Karpas-422 (cell line): ENCODE data around the gene CDC42SE2. TPM values are rescaled to one million over a fixed set of nuclear protein-coding genes. Genes with fewer than 3 reads are reported as not detected.

Experiments used
- DNase-seq: peaks from one replicate; pipeline ENCODE4 v3.0.0-alpha.2; 2015
- H2AFZ ChIP-seq: fragments of 200-600 bp; sonication (generic); 2 replicates; pipeline ENCODE4 v1.6.1; 2014; ENCODE audit warnings: antibody characterized with exemption, low read length, mixed read lengths
- H3K27ac ChIP-seq: fragments of 200-600 bp; sonication (generic); 2 replicates; pipeline ENCODE4 v1.5.1; 2014; ENCODE audit warnings: mild to moderate bottlenecking, low read length, moderate library complexity
- H3K27me3 ChIP-seq: fragments of 200-600 bp; sonication (generic); 2 replicates; pipeline ENCODE4 v1.6.1; 2014; ENCODE audit warnings: low read length, mixed read lengths
- H3K36me3 ChIP-seq: fragments of 200-600 bp; sonication (generic); 2 replicates; pipeline ENCODE4 v1.6.1; 2014; ENCODE audit warnings: low read length, mixed read lengths; ENCODE audit not compliant: insufficient read depth
- H3K4me1 ChIP-seq: fragments of 200-600 bp; sonication (generic); 2 replicates; pipeline ENCODE4 v1.6.1; 2014; ENCODE audit warnings: mild to moderate bottlenecking, low read length, mixed read lengths
- H3K4me2 ChIP-seq: fragments of 200-600 bp; sonication (generic); 2 replicates; pipeline ENCODE4 v1.6.1; 2014; ENCODE audit warnings: low read length, low read depth, mild to moderate bottlenecking; ENCODE audit not compliant: poor library complexity, severe bottlenecking
- H3K4me3 ChIP-seq: fragments of 200-600 bp; sonication (generic); 2 replicates; pipeline ENCODE4 v1.5.1; 2014; ENCODE audit warnings: mild to moderate bottlenecking, antibody characterized with exemption, low read length, mixed read lengths
- H3K79me2 ChIP-seq: fragments of 200-600 bp; sonication (generic); 2 replicates; pipeline ENCODE4 v1.6.1; 2014; ENCODE audit warnings: mild to moderate bottlenecking, low read length, mixed read lengths
- H3K9ac ChIP-seq: fragments of 200-600 bp; sonication (generic); 2 replicates; pipeline ENCODE4 v1.6.0; 2014; ENCODE audit warnings: low read length
- H3K9me2 ChIP-seq: fragments of 200-600 bp; sonication (generic), shearing (Covaris generic); replicated peaks from 2 replicates; pipeline ENCODE4 v1.6.0; 2014; ENCODE audit warnings: mild to moderate bottlenecking, low read length, moderate library complexity; ENCODE audit not compliant: insufficient read depth
- H3K9me3 ChIP-seq: fragments of 300-700, 200-600 bp; sonication (generic); 2 replicates; pipeline ENCODE4 v1.6.1; 2014; ENCODE audit warnings: low read length, mixed read lengths
- H4K20me1 ChIP-seq: fragments of 200-600 bp; sonication (generic); 2 replicates; pipeline ENCODE4 v1.6.1; 2014; ENCODE audit warnings: mild to moderate bottlenecking, antibody characterized with exemption, low read length, low read depth; ENCODE audit not compliant: insufficient read depth
- total RNA-seq: library from RNA; depleted of rRNA; stranded (reverse); fragments of >200 nt; shearing (Covaris generic); gene quantifications from 2 replicates; pipeline ENCODE4 v1.2.3, GENCODE V29; 2014; ENCODE audit warnings: low replicate concordance

Gene CDC42SE2
- total RNA-seq, 1 experiment from 2014 or later = 143 TPM

GRCh38 chr5:131222731-131223130 lies 41.1 kb upstream of the CDC42SE2 start:
- no peak overlapping the region for H2AFZ ChIP-seq
- H3K27me3 ChIP-seq = no peaks in the 10 kb centered on the region
- peaks cover 60% of the 10 kb centered on the region for H3K4me1 ChIP-seq
- no peak overlapping the region for H3K27ac ChIP-seq
- H3K9me2 ChIP-seq = no peaks in the 10 kb centered on the region
- peaks cover 77% of the 10 kb centered on the region for H3K79me2 ChIP-seq
- H3K9ac ChIP-seq = no peak overlapping the region
- no peaks in the 10 kb centered on the region for H4K20me1 ChIP-seq
- no peaks in the 10 kb centered on the region for H3K9me3 ChIP-seq
- DNase-seq = no peak
- H3K4me2 ChIP-seq = peak overlapping the region; percentile 12
- H3K36me3 ChIP-seq = peaks cover 8% of the 10 kb centered on the region; the same call in 1 of the 2 replicates
- H3K4me3 ChIP-seq = no peak overlapping the region

GRCh38 chr5:131223751-131224386 lies 40.0 kb upstream of the CDC42SE2 start:
- peaks cover 65% of the 10 kb centered on the region for H3K4me1 ChIP-seq
- H2AFZ ChIP-seq = no peak overlapping the region
- peak overlapping the region; percentile 48 for H3K4me2 ChIP-seq
- no peaks in the 10 kb centered on the region for H3K9me3 ChIP-seq
- peaks cover 73% of the 10 kb centered on the region for H3K79me2 ChIP-seq
- H4K20me1 ChIP-seq = no peaks in the 10 kb centered on the region
- no peak overlapping the region for H3K4me3 ChIP-seq
- peaks cover 8% of the 10 kb centered on the region; the same call in 1 of the 2 replicates for H3K36me3 ChIP-seq
- H3K9ac ChIP-seq = peak overlapping the region; percentile 15; the same call in 1 of the 2 replicates
- DNase-seq = no peak
- H3K27ac ChIP-seq = peak overlapping the region; percentile 71
- H3K9me2 ChIP-seq = no peaks in the 10 kb centered on the region
- H3K27me3 ChIP-seq = no peaks in the 10 kb centered on the region

- peak; percentile 60 for DNase-seq
- Histone ChIP-seq H2AFZ (no peak overlapping the region), H3K79me2 (peaks cover 71% of the 10 kb centered on the region), H3K9me3 (no peaks in the 10 kb centered on the region), H3K4me2 (peak overlapping the region; percentile 48), H3K4me3 (no peak overlapping the region), H4K20me1 (no peaks in the 10 kb centered on the region), H3K4me1 (peaks cover 70% of the 10 kb centered on the region), H3K9me2 (no peaks in the 10 kb centered on the region), H3K27me3 (no peaks in the 10 kb centered on the region), H3K9ac (peak overlapping the region; percentile 15; the same call in 1 of the 2 replicates), H3K27ac (peak overlapping the region; percentile 71), H3K36me3 (peaks cover 8% of the 10 kb centered on the region; the same call in 1 of the 2 replicates)
Observed at GRCh38 chr5:131224387-131225201, 39.3 kb upstream of the CDC42SE2 start.

- H3K4me3 ChIP-seq = no peak overlapping the region
- H3K79me2 ChIP-seq = peaks cover 67% of the 10 kb centered on the region
- no peak overlapping the region for H2AFZ ChIP-seq
- H3K27me3 ChIP-seq = no peaks in the 10 kb centered on the region
- H3K4me1 ChIP-seq = peaks cover 77% of the 10 kb centered on the region
- no peak for DNase-seq
- H3K4me2 ChIP-seq = no peak overlapping the region
- H3K9me3 ChIP-seq = no peaks in the 10 kb centered on the region
- no peaks in the 10 kb centered on the region for H4K20me1 ChIP-seq
- H3K9me2 ChIP-seq = no peaks in the 10 kb centered on the region
- H3K36me3 ChIP-seq = peaks cover 8% of the 10 kb centered on the region; the same call in 1 of the 2 replicates
- no peak overlapping the region; the same call in 1 of the 2 replicates for H3K27ac ChIP-seq
- no peak overlapping the region for H3K9ac ChIP-seq
Observed at GRCh38 chr5:131225282-131225974, 38.4 kb upstream of the CDC42SE2 start.

GRCh38 chr5:131226899-131227298 lies 37.0 kb upstream of the CDC42SE2 start:
- no peaks in the 10 kb centered on the region for H3K27me3 ChIP-seq
- H3K4me1 ChIP-seq = peaks cover 69% of the 10 kb centered on the region
- no peak overlapping the region for H2AFZ ChIP-seq
- no peak overlapping the region for H3K4me3 ChIP-seq
- no peak overlapping the region for H3K27ac ChIP-seq
- no peaks in the 10 kb centered on the region for H4K20me1 ChIP-seq
- H3K9me2 ChIP-seq = no peaks in the 10 kb centered on the region
- H3K9me3 ChIP-seq = no peaks in the 10 kb centered on the region
- H3K4me2 ChIP-seq = no peak overlapping the region
- no peak for DNase-seq
- H3K36me3 ChIP-seq = peaks cover 8% of the 10 kb centered on the region; the same call in 1 of the 2 replicates
- no peak overlapping the region for H3K9ac ChIP-seq
- peaks cover 66% of the 10 kb centered on the region for H3K79me2 ChIP-seq

DNA sequence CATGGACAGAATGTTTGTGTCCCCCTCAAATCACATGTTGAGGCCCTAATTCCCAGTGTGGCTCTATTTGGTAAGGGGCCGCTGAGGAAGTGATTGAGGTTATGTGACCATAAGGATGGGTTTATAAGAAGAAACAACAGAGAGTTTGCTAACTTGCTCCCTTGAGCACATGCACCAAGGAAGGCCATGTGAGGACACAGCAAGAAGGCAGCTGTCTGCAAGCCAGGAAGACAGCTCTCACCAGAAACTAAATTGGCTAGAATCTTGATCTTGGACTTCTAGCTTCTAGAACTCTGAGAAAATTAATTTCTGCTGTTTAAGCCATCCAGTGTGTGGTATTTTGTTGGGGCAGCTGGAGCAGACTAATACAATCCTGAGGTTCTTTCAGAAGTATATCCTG lies 35.2 kb upstream of the CDC42SE2 start:
- H2AFZ ChIP-seq = no peak overlapping the region
- H3K4me2 ChIP-seq = peak overlapping the region; percentile 25
- peaks cover 2% of the 10 kb centered on the region; the same call in 1 of the 2 replicates for H3K36me3 ChIP-seq
- H3K9ac ChIP-seq = no peak overlapping the region
- peaks cover 56% of the 10 kb centered on the region for H3K79me2 ChIP-seq
- H4K20me1 ChIP-seq = no peaks in the 10 kb centered on the region
- DNase-seq = no peak
- H3K27ac ChIP-seq = peak overlapping the region; percentile 46
- no peaks in the 10 kb centered on the region for H3K9me3 ChIP-seq
- H3K4me1 ChIP-seq = peaks cover 52% of the 10 kb centered on the region
- no peak overlapping the region for H3K4me3 ChIP-seq
- H3K9me2 ChIP-seq = no peaks in the 10 kb centered on the region
- no peaks in the 10 kb centered on the region for H3K27me3 ChIP-seq

- Histone ChIP-seq H4K20me1 (no peaks in the 10 kb centered on the region), H3K27ac (peak overlapping the region; percentile 10; the same call in 1 of the 2 replicates), H3K9ac (peak overlapping the region; percentile 44), H3K4me3 (peak overlapping the region; percentile 60), H3K4me2 (peak overlapping the region; percentile 70), H3K79me2 (peaks cover 50% of the 10 kb centered on the region), H3K9me3 (no peaks in the 10 kb centered on the region), H2AFZ (no peak overlapping the region), H3K27me3 (no peaks in the 10 kb centered on the region), H3K4me1 (peaks cover 42% of the 10 kb centered on the region), H3K9me2 (no peaks in the 10 kb centered on the region), H3K36me3 (no peaks in the 10 kb centered on the region)
- no peak for DNase-seq
Observed at GRCh38 chr5:131229623-131230022, 34.2 kb upstream of the CDC42SE2 start.

DNA sequence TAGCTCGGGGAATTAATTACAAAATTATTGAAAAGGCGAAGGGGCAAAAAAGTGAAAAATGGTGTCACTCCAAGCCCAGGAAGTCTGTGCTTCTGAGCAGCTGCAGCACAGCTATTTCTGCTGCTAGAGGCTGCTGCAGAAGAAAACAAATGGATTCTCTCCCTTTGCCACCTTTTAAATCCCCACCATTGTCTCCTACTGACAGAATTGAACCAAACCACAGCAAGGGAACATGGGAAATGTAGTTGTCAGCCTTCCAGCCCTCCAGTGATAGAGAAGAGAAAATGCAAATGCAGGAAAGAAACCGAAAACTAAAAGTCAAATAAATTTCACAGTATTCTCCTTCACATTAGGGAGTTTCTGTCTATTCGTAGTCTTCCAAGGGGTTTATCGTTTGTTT lies 33.4 kb upstream of the CDC42SE2 start:
- Histone ChIP-seq H3K9me2 (no peaks in the 10 kb centered on the region), H4K20me1 (no peaks in the 10 kb centered on the region), H3K4me3 (peak overlapping the region; percentile 60), H3K9me3 (no peaks in the 10 kb centered on the region), H2AFZ (peak overlapping the region; percentile 80), H3K9ac (peak overlapping the region; percentile 44), H3K79me2 (peaks cover 50% of the 10 kb centered on the region), H3K36me3 (no peaks in the 10 kb centered on the region), H3K4me2 (peak overlapping the region; percentile 70), H3K4me1 (peaks cover 34% of the 10 kb centered on the region), H3K27me3 (no peaks in the 10 kb centered on the region), H3K27ac (peak overlapping the region; percentile 51)
- DNase-seq = peak; percentile 88
